ENCODE results near the gene LECT2.

GRCh38 chr5:135989686-135990085 lies 34.9 kb upstream of the LECT2 start:
- no peak for TF ChIP-seq CTCF (IDR thresholded peaks at IDR 0.05 in 4 of 5, conservative IDR thresholded peaks at IDR 0.05 in 1 of 5)
- no peak for TF ChIP-seq POLR2A (IDR thresholded peaks at IDR 0.05)
